H1 (cell line): ENCODE results near the gene LCMT1. TPM values are rescaled to one million over a fixed set of nuclear protein-coding genes. Genes with fewer than 3 reads are reported as not detected.

Experiments
- CTCF ChIA-PET: fragments of 300-600 bp; sonication (Branson Sonifier 250); formaldehyde crosslinking; loops from one replicate; lab custom pipeline; 2021; ENCODE audit not compliant: partially characterized antibody; lab: Charles Lee
- POLR2A ChIA-PET: fragments of 300-600 bp; sonication (Branson Sonifier 250); formaldehyde crosslinking; loops from one replicate; lab custom pipeline; 2021; ENCODE audit warnings: inconsistent platforms; ENCODE audit not compliant: partially characterized antibody; lab: Charles Lee
- DNase-seq, 2 experiments: peaks; one replicate each; pipeline versions ENCODE4 v3.0.0 to v3.0.0-alpha.2; 2010 to 2022; ENCODE audit warnings: low spot score in 2 of 2, low read depth in 1 of 2, mixed read lengths in 1 of 2
- FAIRE-seq: peaks from 2 replicates; lab custom pipeline; 2011; peaks lifted over from hg19 to GRCh38; lab: Jason Lieb, UNC
- H2AFZ ChIP-seq: 2 replicates; pipeline ENCODE4 v1.8.1; 2012; ENCODE audit warnings: low read length, inconsistent platforms
- H2AK5ac ChIP-seq: 2 replicates; pipeline ENCODE4 v1.6.1; 2013; ENCODE audit warnings: low read depth, low read length
- H2BK120ac ChIP-seq: replicated peaks from 2 replicates; pipeline ENCODE3; 2013; ENCODE audit warnings: low read depth, low read length, inconsistent platforms
- H2BK12ac ChIP-seq: 2 replicates; pipeline ENCODE4 v1.6.1; 2013; ENCODE audit warnings: low read depth, low read length
- H2BK15ac ChIP-seq: 2 replicates; pipeline ENCODE4 v1.6.1; 2013; ENCODE audit warnings: low read length
- H2BK20ac ChIP-seq: 2 replicates; pipeline ENCODE4 v1.6.1; 2013; ENCODE audit warnings: low read length
- H2BK5ac ChIP-seq: 2 replicates; pipeline ENCODE4 v1.6.1; 2013; ENCODE audit warnings: low read depth, low read length
- H3K14ac ChIP-seq: 2 replicates; pipeline ENCODE4 v1.6.1; 2013; ENCODE audit warnings: inconsistent platforms; ENCODE audit not compliant: insufficient read length
- H3K18ac ChIP-seq: 2 replicates; pipeline ENCODE4 v1.6.1; 2013; ENCODE audit warnings: low read length; ENCODE audit errors: extremely low read depth
- H3K23ac ChIP-seq: 2 replicates; pipeline ENCODE4 v1.6.1; 2013; ENCODE audit warnings: inconsistent platforms; ENCODE audit not compliant: insufficient read length
- H3K23me2 ChIP-seq: 2 replicates; pipeline ENCODE4 v1.6.1; 2013; ENCODE audit warnings: low read depth, low read length
- H3K27ac ChIP-seq: 2 replicates; pipeline ENCODE4 v1.6.1; 2011; ENCODE audit warnings: low read depth, low read length, inconsistent platforms
- H3K27me3 ChIP-seq, 4 experiments: replicated peaks in 1 of 4; 1 replicate in 1 of 4; 2 replicates in 3 of 4; pipeline versions ENCODE4 v1.6.1 to v1.8.1; 2011 to 2013; ENCODE audit warnings: low read length in 3 of 4, mild to moderate bottlenecking in 3 of 4, inconsistent platforms in 2 of 4, mixed read lengths in 2 of 4, moderate library complexity in 1 of 4; ENCODE audit not compliant: control insufficient read depth in 3 of 4, insufficient read depth in 3 of 4; ENCODE audit errors: extremely low read depth in 1 of 4
- H3K36me3 ChIP-seq, 4 experiments: 2 replicates each; pipeline versions ENCODE4 v1.6.1 to v1.8.1; 2011 to 2013; ENCODE audit warnings: mild to moderate bottlenecking in 4 of 4, low read length in 3 of 4, moderate library complexity in 2 of 4, control low read depth in 1 of 4, inconsistent platforms in 1 of 4; ENCODE audit not compliant: insufficient read depth in 4 of 4, control insufficient read depth in 2 of 4
- H3K4ac ChIP-seq: replicated peaks from 2 replicates; pipeline ENCODE3; 2013; ENCODE audit warnings: low read length, low read depth, mixed read lengths, inconsistent platforms; ENCODE audit not compliant: insufficient read length
- H3K4me1 ChIP-seq, 4 experiments: replicated peaks in 1 of 4; 1 replicate in 1 of 4; 2 replicates in 3 of 4; pipeline versions ENCODE4 v1.6.1 to v1.8.1; 2011 to 2013; ENCODE audit warnings: low read length in 3 of 4, inconsistent platforms in 2 of 4, mixed read lengths in 1 of 4; ENCODE audit not compliant: insufficient read depth in 4 of 4, control insufficient read depth in 3 of 4
- H3K4me2 ChIP-seq, 2 experiments: 2 replicates each; pipeline versions ENCODE4 v1.6.1 to v1.8.1; 2011 to 2013; ENCODE audit warnings: low read depth in 2 of 2, low read length in 2 of 2, control low read depth in 1 of 2, inconsistent platforms in 1 of 2, mild to moderate bottlenecking in 1 of 2; ENCODE audit not compliant: insufficient read depth in 1 of 2
- H3K4me3 ChIP-seq, 4 experiments: fragments of 200-600, 300-600 bp in 1 of 4; sonication (generic), shearing (Covaris generic), sonication (Bioruptor Twin) in 1 of 4; 2 replicates each; pipeline versions ENCODE4 v1.5.1 to v1.8.1; 2011 to 2016; ENCODE audit warnings: low read length in 4 of 4, low read depth in 3 of 4, control low read depth in 2 of 4, inconsistent platforms in 2 of 4, mild to moderate bottlenecking in 2 of 4, mixed read lengths in 1 of 4, moderate library complexity in 1 of 4; ENCODE audit not compliant: insufficient read depth in 2 of 4; ENCODE audit errors: extremely low read depth in 1 of 4
- H3K56ac ChIP-seq: replicated peaks from 2 replicates; pipeline ENCODE3; 2013; ENCODE audit warnings: low read depth, mild to moderate bottlenecking, mixed read lengths, low read length, inconsistent platforms; ENCODE audit not compliant: insufficient read length
- H3K79me1 ChIP-seq: 2 replicates; pipeline ENCODE4 v1.6.1; 2013; ENCODE audit warnings: low read depth, low read length, control low read depth
- H3K79me2 ChIP-seq, 2 experiments: 2 replicates each; pipeline versions ENCODE4 v1.6.1 to v1.8.1; 2012 to 2013; ENCODE audit warnings: low read length in 2 of 2, mild to moderate bottlenecking in 2 of 2, inconsistent platforms in 1 of 2; ENCODE audit not compliant: insufficient read depth in 2 of 2, control insufficient read depth in 1 of 2
- H3K9ac ChIP-seq, 4 experiments: replicated peaks in 1 of 4; 1 replicate in 1 of 4; 2 replicates in 3 of 4; pipeline versions ENCODE4 v1.6.1 to v1.8.1; 2011 to 2013; ENCODE audit warnings: low read depth in 3 of 4, low read length in 3 of 4, control low read depth in 2 of 4, mild to moderate bottlenecking in 2 of 4, moderate library complexity in 2 of 4, inconsistent platforms in 1 of 4; ENCODE audit errors: extremely low read depth in 1 of 4
- H3K9me3 ChIP-seq, 2 experiments: 2 replicates each; pipeline versions ENCODE4 v1.6.1 to v1.8.1; 2012 to 2013; ENCODE audit warnings: mild to moderate bottlenecking in 2 of 2, moderate library complexity in 2 of 2, control low read depth in 1 of 2, inconsistent platforms in 1 of 2, low read depth in 1 of 2, low read length in 1 of 2, mixed read lengths in 1 of 2; ENCODE audit not compliant: insufficient read depth in 2 of 2
- H4K20me1 ChIP-seq, 2 experiments: replicated peaks in 1 of 2; 2 replicates each; pipeline versions ENCODE3 to v1.8.1; 2011 to 2013; ENCODE audit warnings: inconsistent platforms in 2 of 2, low read length in 2 of 2, mild to moderate bottlenecking in 1 of 2; ENCODE audit not compliant: insufficient read depth in 2 of 2, control insufficient read depth in 1 of 2
- H4K5ac ChIP-seq: 2 replicates; pipeline ENCODE4 v1.6.1; 2013; ENCODE audit warnings: low read length, low read depth, mixed read lengths, inconsistent platforms; ENCODE audit not compliant: insufficient read length
- H4K8ac ChIP-seq: 2 replicates; pipeline ENCODE4 v1.8.0; 2013; ENCODE audit warnings: mild to moderate bottlenecking, moderate library complexity, low read length, inconsistent platforms; ENCODE audit not compliant: insufficient read depth; ENCODE audit errors: extremely low read depth
- H4K91ac ChIP-seq: replicated peaks from 2 replicates; pipeline ENCODE3; 2013; ENCODE audit warnings: low read length, mixed read lengths, inconsistent platforms; ENCODE audit not compliant: insufficient read length
- CTBP2 ChIP-seq: IDR thresholded peaks from 2 replicates; pipeline ENCODE4 v1.7.0; 2011; ENCODE audit warnings: borderline replicate concordance, mild to moderate bottlenecking, moderate library complexity, mixed read lengths, low read length; ENCODE audit not compliant: insufficient read depth, insufficient read length
- HDAC2 ChIP-seq, 2 experiments: fragments of 300-600 bp in 1 of 2; sonication (generic) in 1 of 2; IDR thresholded peaks; 2 replicates each; pipeline ENCODE4 v1.6.1; 2011 to 2012; ENCODE audit warnings: low read depth in 2 of 2, low read length in 2 of 2, mild to moderate bottlenecking in 2 of 2, moderate library complexity in 2 of 2, borderline replicate concordance in 1 of 2, inconsistent platforms in 1 of 2
- NANOG ChIP-seq: IDR thresholded peaks from 2 replicates; pipeline ENCODE4 v1.6.1; 2011; ENCODE audit warnings: low read length, low read depth, mild to moderate bottlenecking, inconsistent platforms; ENCODE audit not compliant: insufficient read depth, poor library complexity, severe bottlenecking
- POLR2AphosphoS5 ChIP-seq: IDR thresholded peaks from 2 replicates; pipeline ENCODE4 v1.6.1; 2011; ENCODE audit warnings: low read depth, low read length
- RXRA ChIP-seq: IDR thresholded peaks from 2 replicates; pipeline ENCODE4 v1.6.1; 2011; ENCODE audit warnings: low read depth, mild to moderate bottlenecking, low read length, moderate library complexity; ENCODE audit not compliant: insufficient read depth
- YY1 ChIP-seq: IDR thresholded peaks from 2 replicates; pipeline ENCODE4 v1.6.1; 2011; ENCODE audit warnings: low read depth, mild to moderate bottlenecking, low read length
- WGBS, 2 experiments: shearing (Covaris generic) in 1 of 2; methylation state at CpG; one replicate each; pipeline versions ENCODE4 v1.1.6 to v1.1.7; 2013 to 2015; ENCODE audit warnings: low lambda C conversion rate in 2 of 2, mixed read lengths in 2 of 2, inconsistent platforms in 1 of 2, low coverage in 1 of 2, missing lambda C conversion rate in 1 of 2; ENCODE audit not compliant: insufficient replicate concordance in 2 of 2, insufficient coverage in 1 of 2, insufficient read length in 1 of 2; ENCODE audit errors: extremely low coverage in 1 of 2, missing lambda C conversion rate in 1 of 2; 5-methylcytosine and 5-hydroxymethylcytosine counted together
- polyA plus RNA-seq, 7 experiments: library from polyadenylated mRNA; depleted of rRNA in 3 of 7; stranded (reverse) in 5 of 7; unstranded in 2 of 7; fragments of >200 nt in 5 of 7; fragments of 200-250 nt in 2 of 7; gene quantifications; 1 replicate in 5 of 7; 2 replicates in 1 of 7; 4 replicates in 1 of 7; pipeline versions ENCODE4 v1.2.1 to v1.2.3, GENCODE V29; 2011 to 2013; ENCODE audit warnings: missing spikeins in 2 of 7, mixed read lengths in 2 of 7
- total RNA-seq: library from RNA; stranded (reverse); fragmentation: NEBNext Ultra II Directional; extraction: Animal tissue kit (Norgen Biotek cat#: 25700); gene quantifications from 2 replicates; pipeline ENCODE4 v1.2.1, GENCODE V29; 2021

Gene LCMT1
- total and polyA plus RNA-seq, 2 of the 8 experiments (the other 6 are each of a cell fraction or from before 2014, with no cell fraction given): 61.0 to 80.8 TPM

DNA sequence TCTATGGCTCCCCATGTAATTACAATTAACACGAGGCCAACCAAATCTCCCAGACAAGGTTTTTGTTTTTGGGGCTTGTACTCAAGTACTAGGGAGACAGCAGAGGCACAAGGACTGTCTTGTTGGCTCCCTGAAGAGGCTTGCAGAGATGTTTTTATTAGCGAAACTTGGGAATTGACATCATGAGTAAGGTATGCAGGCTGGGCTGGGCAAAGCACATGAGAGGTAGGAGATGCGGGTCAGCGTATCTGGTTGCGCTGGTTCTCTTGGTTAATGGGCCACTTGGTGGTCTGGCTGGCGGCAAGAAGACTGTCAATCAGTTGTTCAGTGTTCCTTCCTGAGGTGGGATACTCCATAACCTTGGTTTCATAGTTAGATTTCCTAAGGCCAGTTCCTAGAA is 28.9 kb downstream of the LCMT1 start:
- DNase-seq: no peak
- H2BK20ac ChIP-seq: no peak overlapping the region
- TF ChIP-seq POLR2AphosphoS5 (no peak), HDAC2 (IDR thresholded peaks at IDR 0.05; ENCODE audit: borderline replicate concordance in 1 of 2, low read depth in 2 of 2, low read length in 2 of 2) (no peak), CTBP2 (no peak), RXRA (no peak), NANOG (no peak), YY1 (no peak)

More for the DNA sequence above, 28.9 kb downstream of the LCMT1 start:
- Histone ChIP-seq H4K8ac (no peak overlapping the region), H2BK120ac (no peak overlapping the region), H3K4me3 (no peak overlapping the region), H3K23me2 (no peaks in the 10 kb centered on the region), H4K20me1 (no peaks in the 10 kb centered on the region), H3K9me3 (no peaks in the 10 kb centered on the region), H2AK5ac (no peak overlapping the region), H2AFZ (no peak overlapping the region), H2BK5ac (no peak overlapping the region), H3K27me3 (no peaks in the 10 kb centered on the region), H3K79me2 (no peaks in the 10 kb centered on the region), H3K14ac (no peak overlapping the region), H3K56ac (no peak overlapping the region), H3K9ac (no peak overlapping the region), H3K4ac (no peak overlapping the region), H4K5ac (no peak overlapping the region), H4K91ac (no peak overlapping the region), H2BK12ac (no peak overlapping the region), H3K23ac (no peak overlapping the region), H3K27ac (no peak overlapping the region), H3K79me1 (no peaks in the 10 kb centered on the region; the same call in 1 of the 2 replicates), H3K4me2 (no peak overlapping the region), H2BK15ac (no peak overlapping the region), H3K18ac (no peak overlapping the region), H3K4me1 (no peaks in the 10 kb centered on the region), H3K36me3 (peaks cover 6 to 38% (median 22%) of the 10 kb centered on the region in 4 experiments; a peak in 6 of 8 replicates)
- CTCF ChIA-PET: no interaction called here
- POLR2A ChIA-PET: no interaction called here
- FAIRE-seq: no peak
- 91% methylated on average over 6 of the region's 6 CpGs; no CpG with 5 or more reads in 1 of the 2 experiments for WGBS, 2 experiments
